Measurements from ENCODE around the gene POLR1B. TPM values are rescaled to one million over a fixed set of nuclear protein-coding genes. Genes with fewer than 3 reads are reported as not detected.
A peak's percentile ranks its signal among the peaks of the same experiment; 100 is the strongest.

POLR1B gene
- total and polyA plus RNA-seq, 2 of the 13 experiments (the other 11 are each of a cell fraction or from before 2014, with no cell fraction given) = 18.3 to 46.0 TPM

GRCh38 chr2:112584134-112584890, 42.0 kb downstream of the POLR1B start, which contains the start of gene CHCHD5 (continued):
- TF ChIP-seq RNF219 (CRISPR knock-in tag; IDR thresholded peaks at IDR 0.05) (0 out of 2 replicates have a peak, but pooled peaks have one; percentile 15), CC2D1A (CRISPR knock-in tag; IDR thresholded peaks at IDR 0.05) (no peak), SRSF1 (optimal IDR thresholded peaks at IDR 0.05; ENCODE audit: low read depth, low read length) (peak; percentile 84), HOXA7 (CRISPR knock-in tag; IDR thresholded peaks at IDR 0.05) (no peak), RELA (CRISPR knock-in tag; IDR thresholded peaks at IDR 0.05) (0 out of 2 replicates have a peak, but pooled peaks have one; percentile 9), SAFB2 (CRISPR knock-in tag; IDR thresholded peaks at IDR 0.05; ENCODE audit: borderline replicate concordance, low read depth) (0 out of 2 replicates have a peak, but pooled peaks have one; percentile 74), RAD21 (CRISPR knock-in tag; IDR thresholded peaks at IDR 0.05) (no peak; the same call in 1 of the 2 replicates), ZNF343 (CRISPR knock-in tag; IDR thresholded peaks at IDR 0.05) (peak; percentile 79), JUND (CRISPR knock-in tag; IDR thresholded peaks at IDR 0.05) (0 out of 2 replicates have a peak, but pooled peaks have one; percentile 48), FOXO1 (CRISPR knock-in tag; IDR thresholded peaks at IDR 0.05) (peak; percentile 15; the same call in 1 of the 2 replicates), CENPT (CRISPR knock-in tag; IDR thresholded peaks at IDR 0.05; ENCODE audit: low read depth) (no peak), BCL6 (CRISPR knock-in tag; IDR thresholded peaks at IDR 0.05) (no peak; the same call in 1 of the 2 replicates), HNRNPH1 (optimal IDR thresholded peaks at IDR 0.05; ENCODE audit: low read depth, low read length) (no peak), TAF15 (IDR thresholded peaks at IDR 0.05; ENCODE audit: low read depth, low read length, poor library complexity, severe bottlenecking) (no peak), ZNF691 (CRISPR knock-in tag; IDR thresholded peaks at IDR 0.05; ENCODE audit: borderline replicate concordance, low read depth) (0 out of 2 replicates have a peak, but pooled peaks have one; percentile 44), CREBL2 (CRISPR knock-in tag; IDR thresholded peaks at IDR 0.05; ENCODE audit: borderline replicate concordance) (no peak), ZFP37 (CRISPR knock-in tag; IDR thresholded peaks at IDR 0.05; ENCODE audit: borderline replicate concordance) (peak; percentile 46), ZNF510 (CRISPR knock-in tag; IDR thresholded peaks at IDR 0.05; ENCODE audit: low read depth) (0 out of 2 replicates have a peak, but pooled peaks have one; percentile 30), ZNF34 (CRISPR knock-in tag; IDR thresholded peaks at IDR 0.05; ENCODE audit: borderline replicate concordance) (peak; percentile 91), RBM39 (IDR thresholded peaks at IDR 0.05; ENCODE audit: low read depth, low read length, poor library complexity, severe bottlenecking) (peak; percentile 97), ARID3A (IDR thresholded peaks at IDR 0.05; ENCODE audit: low read depth, low read length) (no peak), MYPOP (CRISPR knock-in tag; IDR thresholded peaks at IDR 0.05) (peak; percentile 95), NFRKB (IDR thresholded peaks at IDR 0.05) (peak; percentile 91), PAF1 (CRISPR knock-in tag; IDR thresholded peaks at IDR 0.05) (no peak)

Measured in HepG2 (cell line).